ENCODE measurements around the gene FBXO38.

GRCh38 chr5:148491793-148492184 is 108.0 kb downstream of the FBXO38 start:
- TF ChIP-seq CTCF (IDR thresholded peaks at IDR 0.05) (no peak), POLR2A (IDR thresholded peaks at IDR 0.05) (no peak), EP300 (IDR thresholded peaks at IDR 0.05) (no peak)
